Measurements from ENCODE around the gene CHPF2. TPM values are rescaled to one million over a fixed set of nuclear protein-coding genes. Genes with fewer than 3 reads are reported as not detected.

CHPF2 gene
- total and polyA plus RNA-seq, 3 donors from 2014 or later = 22.6 to 70.5 (median 66.5) TPM

DNA sequence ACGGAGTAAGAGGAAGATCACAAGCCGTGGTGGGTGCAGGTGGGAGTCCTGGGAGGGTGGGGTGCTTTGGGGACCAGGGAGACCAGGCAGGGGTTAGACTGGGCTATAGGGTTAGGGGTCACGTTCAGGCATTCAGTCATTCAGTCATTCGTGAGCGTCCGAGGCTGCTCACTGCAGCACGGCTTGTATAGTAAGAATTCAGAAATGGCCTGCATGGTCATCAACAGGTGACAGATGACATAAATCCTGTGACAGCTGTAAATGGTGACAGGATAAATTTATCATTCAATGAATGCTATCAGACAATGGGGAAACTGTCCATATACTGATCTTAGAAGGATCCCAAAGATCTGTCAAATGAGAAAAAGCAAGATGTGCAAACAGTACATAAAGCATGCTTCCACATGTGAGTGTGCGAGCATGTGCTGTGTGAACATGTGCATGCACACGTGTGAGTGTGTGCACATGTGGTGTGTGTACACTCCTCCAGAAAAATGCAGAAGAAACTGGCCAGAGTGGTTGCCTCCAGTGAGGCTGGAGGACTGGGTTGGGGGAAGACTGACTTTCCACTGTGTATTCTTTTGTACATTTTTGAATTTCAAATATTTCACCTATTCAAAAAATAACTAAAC lies 48.2 kb downstream of the CHPF2 start:
- no peaks in the 10 kb centered on the region for H3K9me3 ChIP-seq

DNA sequence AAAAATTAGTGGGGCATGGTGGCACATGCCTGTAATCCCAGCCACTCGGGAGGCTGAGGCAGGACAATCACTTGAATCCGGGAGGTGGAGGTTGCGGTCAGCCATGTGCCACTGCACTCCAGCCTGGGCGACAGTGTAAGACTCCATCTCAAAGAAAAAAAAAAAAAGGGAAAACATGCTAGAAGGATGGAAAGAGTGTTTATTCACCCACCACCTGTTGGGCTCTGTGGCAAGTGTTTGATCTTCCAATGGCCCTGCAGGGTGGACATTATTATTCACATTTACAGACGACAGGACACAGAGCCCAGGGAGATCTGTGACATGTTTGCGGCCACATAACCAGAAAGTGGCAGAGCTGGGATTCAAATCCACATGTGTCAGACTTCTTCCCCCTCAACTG lies 49.4 kb downstream of the CHPF2 start:
- Histone ChIP-seq H3K36me3 (ENCODE audit: low read depth, missing control alignments) (no peaks in the 10 kb centered on the region), H3K4me3 (no peak overlapping the region), H3K27ac (no peak overlapping the region), H3K27me3 (no peaks in the 10 kb centered on the region), H3K4me1 (peaks cover 7% of the 10 kb centered on the region), H3K9me3 (no peaks in the 10 kb centered on the region)
- intact Hi-C loops (cut with DNase I; ENCODE audit: low total_unique reads) = no loop called here
- DNase-seq = no peak
- TF ChIP-seq, protein P1, sequence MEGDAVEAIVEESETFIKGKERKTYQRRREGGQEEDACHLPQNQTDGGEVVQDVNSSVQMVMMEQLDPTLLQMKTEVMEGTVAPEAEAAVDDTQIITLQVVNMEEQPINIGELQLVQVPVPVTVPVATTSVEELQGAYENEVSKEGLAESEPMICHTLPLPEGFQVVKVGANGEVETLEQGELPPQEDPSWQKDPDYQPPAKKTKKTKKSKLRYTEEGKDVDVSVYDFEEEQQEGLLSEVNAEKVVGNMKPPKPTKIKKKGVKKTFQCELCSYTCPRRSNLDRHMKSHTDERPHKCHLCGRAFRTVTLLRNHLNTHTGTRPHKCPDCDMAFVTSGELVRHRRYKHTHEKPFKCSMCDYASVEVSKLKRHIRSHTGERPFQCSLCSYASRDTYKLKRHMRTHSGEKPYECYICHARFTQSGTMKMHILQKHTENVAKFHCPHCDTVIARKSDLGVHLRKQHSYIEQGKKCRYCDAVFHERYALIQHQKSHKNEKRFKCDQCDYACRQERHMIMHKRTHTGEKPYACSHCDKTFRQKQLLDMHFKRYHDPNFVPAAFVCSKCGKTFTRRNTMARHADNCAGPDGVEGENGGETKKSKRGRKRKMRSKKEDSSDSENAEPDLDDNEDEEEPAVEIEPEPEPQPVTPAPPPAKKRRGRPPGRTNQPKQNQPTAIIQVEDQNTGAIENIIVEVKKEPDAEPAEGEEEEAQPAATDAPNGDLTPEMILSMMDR (IDR thresholded peaks at IDR 0.05) = no peak
- no peak for TF ChIP-seq POLR2A (IDR thresholded peaks at IDR 0.05)
- 89% methylated on average over 6 of the region's 6 CpGs for WGBS, 2 donors

More for the DNA sequence above, 48.2 kb downstream of the CHPF2 start:
- peaks cover 15% of the 10 kb centered on the region for H3K4me1 ChIP-seq
- no peaks in the 10 kb centered on the region for H3K36me3 ChIP-seq (ENCODE audit: low read depth, missing control alignments)
- DNase-seq = no peak
- intact Hi-C loops (cut with DNase I; ENCODE audit: low total_unique reads) = no loop called here
- WGBS, 2 donors = 87 to 92% methylated on average over 9 of the region's 9 CpGs
- no peak overlapping the region for H3K27ac ChIP-seq
- no peaks in the 10 kb centered on the region for H3K27me3 ChIP-seq
- TF ChIP-seq POLR2A (IDR thresholded peaks at IDR 0.05) = no peak
- H3K4me3 ChIP-seq = no peak overlapping the region

DNA sequence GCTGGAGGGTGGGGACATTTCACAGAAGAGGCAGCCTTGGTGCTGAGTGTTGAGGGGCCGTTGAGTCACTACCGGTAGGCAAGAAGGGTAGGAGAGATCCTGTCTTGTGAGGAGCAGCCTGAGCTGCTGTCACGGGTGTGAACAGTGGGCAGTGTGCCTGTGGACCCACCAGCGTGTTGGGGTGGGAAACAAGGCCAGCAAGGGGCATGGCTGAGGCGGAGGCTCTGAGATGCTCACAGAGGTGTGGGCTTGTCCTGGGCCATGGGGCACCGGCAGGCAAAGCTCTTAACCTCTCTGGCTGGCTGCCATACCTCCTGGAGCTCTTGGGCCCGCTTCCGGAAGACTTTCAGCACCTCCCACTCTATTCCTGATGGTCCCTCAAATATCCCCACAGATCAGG lies 49.8 kb downstream of the CHPF2 start:
- DNase-seq = no peak
- Histone ChIP-seq H3K27me3 (no peaks in the 10 kb centered on the region), H3K4me1 (peaks cover 7% of the 10 kb centered on the region), H3K9me3 (no peaks in the 10 kb centered on the region), H3K36me3 (ENCODE audit: low read depth, missing control alignments) (no peaks in the 10 kb centered on the region), H3K4me3 (no peak overlapping the region), H3K27ac (no peak overlapping the region)
- WGBS, 2 donors = 84 to 87% methylated on average over 8 of the region's 8 CpGs
- no peak for TF ChIP-seq POLR2A (IDR thresholded peaks at IDR 0.05)
- TF ChIP-seq, protein P1 (IDR thresholded peaks at IDR 0.05) = no peak
- intact Hi-C loops (cut with DNase I; ENCODE audit: low total_unique reads) = no loop called here

DNA sequence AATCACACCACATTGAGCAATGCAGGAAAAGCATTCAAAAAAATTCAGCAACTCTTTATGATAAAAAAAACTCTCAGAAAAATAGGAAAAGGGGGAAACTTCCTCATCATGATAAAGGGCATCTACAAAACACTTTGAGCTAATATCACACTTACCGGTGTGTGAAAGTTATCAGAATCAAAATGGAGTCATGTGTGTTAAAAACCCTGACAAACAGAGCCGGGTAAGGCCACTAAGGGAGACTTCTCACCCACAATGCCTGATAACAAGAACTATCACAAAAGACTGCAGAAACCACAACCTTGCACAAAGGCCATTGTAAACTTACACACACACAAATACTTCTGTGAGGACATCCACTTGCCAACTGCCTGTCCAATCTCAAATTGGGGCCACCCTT lies 51.0 kb downstream of the CHPF2 start:
- Histone ChIP-seq H3K4me1 (no peaks in the 10 kb centered on the region), H3K9me3 (no peaks in the 10 kb centered on the region), H3K36me3 (ENCODE audit: low read depth, missing control alignments) (no peaks in the 10 kb centered on the region), H3K27me3 (no peaks in the 10 kb centered on the region), H3K27ac (no peak overlapping the region), H3K4me3 (no peak overlapping the region)
- DNase-seq = no peak
- intact Hi-C loops (cut with DNase I; ENCODE audit: low total_unique reads) = no loop called here
- no peak for TF ChIP-seq POLR2A (IDR thresholded peaks at IDR 0.05)
- TF ChIP-seq, protein P1 (IDR thresholded peaks at IDR 0.05) = no peak
- 89 to 97% methylated on average over 2 of the region's 2 CpGs for WGBS, 2 donors

DNA sequence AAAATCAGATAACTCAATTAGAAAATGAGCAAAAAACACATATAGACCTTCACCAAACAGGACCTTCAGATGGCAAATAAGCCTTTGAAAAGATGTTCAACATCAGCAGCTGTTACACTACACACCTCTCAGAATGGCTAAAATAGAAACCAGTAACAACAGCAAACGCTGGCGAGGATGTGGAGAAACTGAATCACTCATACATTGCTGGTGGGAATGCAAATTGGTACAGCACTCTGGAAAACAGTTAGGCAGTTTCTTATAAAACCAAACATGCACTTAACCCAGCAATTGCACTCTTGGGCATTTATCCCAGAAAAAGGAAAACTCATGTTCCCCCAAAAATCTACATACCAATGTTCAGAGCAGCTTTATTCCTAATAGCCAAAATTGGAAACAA lies 53.9 kb downstream of the CHPF2 start:
- 59 to 66% methylated on average over 2 of the region's 2 CpGs for WGBS, 2 donors
- Histone ChIP-seq H3K36me3 (ENCODE audit: low read depth, missing control alignments) (no peaks in the 10 kb centered on the region), H3K27me3 (no peaks in the 10 kb centered on the region), H3K4me1 (no peaks in the 10 kb centered on the region), H3K4me3 (no peak overlapping the region), H3K9me3 (no peaks in the 10 kb centered on the region), H3K27ac (no peak overlapping the region)
- TF ChIP-seq, protein P1 (IDR thresholded peaks at IDR 0.05) = no peak
- TF ChIP-seq POLR2A (IDR thresholded peaks at IDR 0.05) = no peak
- intact Hi-C loops (cut with DNase I; ENCODE audit: low total_unique reads) = no loop called here
- no peak for DNase-seq

MicroRNAs encoded within 50 kb of the gene (microRNA counts, 767-probe panel; counts per million panel counts)
- 0 to 152 counts per million in 2 donors for microRNA hsa-miR-671-3p
- 0 to 152 counts per million in 2 donors for microRNA hsa-miR-671-5p

Other genes with a start within 250 kb of the CHPF2 start
- gene NOS3, start 241.5 kb upstream of the CHPF2 start, total RNA-seq = 10 to 100 TPM; 25.0 to 36.6 TPM
- 19.5 TPM for gene NOS3, start 241.5 kb upstream of the CHPF2 start, polyA plus RNA-seq (ENCODE audit: insufficient read depth, low read depth, low replicate concordance)
- gene ATG9B, start 208.0 kb upstream of the CHPF2 start, total RNA-seq = 10 to 100 TPM; 14.9 to 29.7 TPM
- 24.8 TPM for gene ATG9B, start 208.0 kb upstream of the CHPF2 start, polyA plus RNA-seq (ENCODE audit: insufficient read depth, low read depth, low replicate concordance)
- gene ABCB8, start 204.0 kb upstream of the CHPF2 start, total RNA-seq = 10 to 100 TPM; 59.6 to 76.8 TPM
- gene ABCB8, start 204.0 kb upstream of the CHPF2 start, polyA plus RNA-seq (ENCODE audit: insufficient read depth, low read depth, low replicate concordance) = 34.9 TPM
- gene ASIC3, start 184.0 kb upstream of the CHPF2 start, total RNA-seq = 10 to 100 TPM; 27.5 to 37.9 TPM
- 20.8 TPM for gene ASIC3, start 184.0 kb upstream of the CHPF2 start, polyA plus RNA-seq (ENCODE audit: insufficient read depth, low read depth, low replicate concordance)
- gene CDK5, start 174.6 kb upstream of the CHPF2 start, total RNA-seq = 10 to 100 TPM; 10.5 to 15.4 TPM
- gene CDK5, start 174.6 kb upstream of the CHPF2 start, polyA plus RNA-seq (ENCODE audit: insufficient read depth, low read depth, low replicate concordance) = 7.1 TPM
- 100 to 1,000 TPM; 147 to 153 TPM for gene SLC4A2, start 172.9 kb upstream of the CHPF2 start, total RNA-seq
- 68.9 TPM for gene SLC4A2, start 172.9 kb upstream of the CHPF2 start, polyA plus RNA-seq (ENCODE audit: insufficient read depth, low read depth, low replicate concordance)
- gene FASTK, start 151.7 kb upstream of the CHPF2 start, total RNA-seq = 100 to 1,000 TPM; 114 to 124 TPM
- 60.3 TPM for gene FASTK, start 151.7 kb upstream of the CHPF2 start, polyA plus RNA-seq (ENCODE audit: insufficient read depth, low read depth, low replicate concordance)
- gene TMUB1, start 149.0 kb upstream of the CHPF2 start, total RNA-seq = 10 to 100 TPM; 63.2 to 68.7 TPM
- 30.8 TPM for gene TMUB1, start 149.0 kb upstream of the CHPF2 start, polyA plus RNA-seq (ENCODE audit: insufficient read depth, low read depth, low replicate concordance)
- gene AGAP3, start 146.0 kb upstream of the CHPF2 start, total RNA-seq = 10 to 100 TPM; 65.6 to 90.5 TPM
- gene AGAP3, start 146.0 kb upstream of the CHPF2 start, polyA plus RNA-seq (ENCODE audit: insufficient read depth, low read depth, low replicate concordance) = 44.1 TPM
- gene GBX1, start 64.8 kb upstream of the CHPF2 start, total RNA-seq = 10 to 100 TPM in 1 of 2 donors, 1 to 10 TPM in 1; 2.9 to 15.6 TPM
- gene GBX1, start 64.8 kb upstream of the CHPF2 start, polyA plus RNA-seq (ENCODE audit: insufficient read depth, low read depth, low replicate concordance) = 7.2 TPM
- gene ASB10, start 45.2 kb upstream of the CHPF2 start, total RNA-seq = under 1 TPM in 1 of 2 donors, not detected in 1; 0.39 TPM
- gene ASB10, start 45.2 kb upstream of the CHPF2 start, polyA plus RNA-seq (ENCODE audit: insufficient read depth, low read depth, low replicate concordance) = 0.18 TPM
- not detected for gene H2BK1, start 22.0 kb upstream of the CHPF2 start, total RNA-seq
- not detected for gene H2BK1, start 22.0 kb upstream of the CHPF2 start, polyA plus RNA-seq (ENCODE audit: insufficient read depth, low read depth, low replicate concordance)
- 10 to 100 TPM; 44.4 to 49.4 TPM for gene ABCF2, start 5.3 kb upstream of the CHPF2 start, total RNA-seq
- gene ABCF2, start 5.3 kb upstream of the CHPF2 start, polyA plus RNA-seq (ENCODE audit: insufficient read depth, low read depth, low replicate concordance) = 54.3 TPM
- gene SMARCD3, start 16.2 kb downstream of the CHPF2 start, total RNA-seq = 100 to 1,000 TPM in 1 of 2 donors, 10 to 100 TPM in 1; 94.0 to 122 TPM
- 55.1 TPM for gene SMARCD3, start 16.2 kb downstream of the CHPF2 start, polyA plus RNA-seq (ENCODE audit: insufficient read depth, low read depth, low replicate concordance)
- gene NUB1, start 109.3 kb downstream of the CHPF2 start, total RNA-seq = 10 to 100 TPM; 57.9 to 59.6 TPM
- 140 TPM for gene NUB1, start 109.3 kb downstream of the CHPF2 start, polyA plus RNA-seq (ENCODE audit: insufficient read depth, low read depth, low replicate concordance)
- 10 to 100 TPM in 1 of 2 donors, 1 to 10 TPM in 1; 9.6 to 20.3 TPM for gene WDR86, start 177.6 kb downstream of the CHPF2 start, total RNA-seq
- gene WDR86, start 177.6 kb downstream of the CHPF2 start, polyA plus RNA-seq (ENCODE audit: insufficient read depth, low read depth, low replicate concordance) = 2.8 TPM
- gene CRYGN, start 207.7 kb downstream of the CHPF2 start, total RNA-seq = 1 to 10 TPM in 1 of 2 donors, under 1 TPM in 1; 0.62 to 1.7 TPM
- gene CRYGN, start 207.7 kb downstream of the CHPF2 start, polyA plus RNA-seq (ENCODE audit: insufficient read depth, low read depth, low replicate concordance) = 0.44 TPM

Measured in testis (tissue), 3 donors.